Liver (tissue), 9 donors: ENCODE data around the gene GGACT. TPM values are rescaled to one million over a fixed set of nuclear protein-coding genes. Genes with fewer than 3 reads are reported as not detected.

Experiments
- DNase-seq: peaks from one replicate; pipeline ENCODE4 v3.0.0-alpha.2; 2017; ENCODE audit warnings: low spot score
- H3K27ac ChIP-seq, 2 donors: one replicate each; pipeline ENCODE4 v1.7.0; 2013; ENCODE audit warnings: inconsistent platforms in 2 of 2, low read length in 2 of 2, control low read depth in 1 of 2, low read depth in 1 of 2, mild to moderate bottlenecking in 1 of 2
- H3K27me3 ChIP-seq, 4 donors: one replicate each; pipeline versions ENCODE4 v1.6.1 to v1.7.0; 2013; ENCODE audit warnings: low read length in 3 of 4, inconsistent platforms in 1 of 4, mild to moderate bottlenecking in 1 of 4, moderate library complexity in 1 of 4; ENCODE audit not compliant: control insufficient read depth in 4 of 4, insufficient read depth in 4 of 4
- H3K36me3 ChIP-seq, 4 donors: one replicate each; pipeline versions ENCODE4 v1.6.1 to v1.7.0; 2013; ENCODE audit warnings: low read length in 3 of 4, mild to moderate bottlenecking in 3 of 4, low read depth in 1 of 4, moderate library complexity in 1 of 4; ENCODE audit not compliant: control insufficient read depth in 4 of 4, insufficient read depth in 3 of 4
- H3K4me1 ChIP-seq, 4 donors: one replicate each; pipeline versions ENCODE4 v1.6.1 to v1.7.0; 2013; ENCODE audit warnings: low read length in 3 of 4, mild to moderate bottlenecking in 3 of 4, moderate library complexity in 1 of 4; ENCODE audit not compliant: control insufficient read depth in 4 of 4, insufficient read depth in 4 of 4
- H3K4me3 ChIP-seq, 3 donors: one replicate each; pipeline versions ENCODE4 v1.6.1 to v1.7.0; 2013; ENCODE audit warnings: low read length in 3 of 3, control low read depth in 1 of 3, low read depth in 1 of 3, mild to moderate bottlenecking in 1 of 3
- H3K9ac ChIP-seq, 2 donors: one replicate each; pipeline ENCODE4 v1.7.0; 2013; ENCODE audit warnings: low read length in 2 of 2, mild to moderate bottlenecking in 2 of 2, moderate library complexity in 2 of 2, control low read depth in 1 of 2, low read depth in 1 of 2
- H3K9me3 ChIP-seq, 4 donors: one replicate each; pipeline versions ENCODE4 v1.6.1 to v1.7.0; 2013; ENCODE audit warnings: low read length in 3 of 4; ENCODE audit not compliant: control insufficient read depth in 4 of 4
- CTCF ChIP-seq: fragments of 150-350 bp; IDR thresholded peaks from 2 replicates; pipeline ENCODE4 v1.5.1; 2017; ENCODE audit warnings: improper control_type of control experiment, low read depth, low read length; ENCODE audit not compliant: missing input control
- EGR1 ChIP-seq, 2 donors: IDR thresholded peaks; 2 replicates each; pipeline ENCODE4 v1.6.1; 2016 to 2018; ENCODE audit warnings: antibody characterized with exemption in 2 of 2, low read depth in 2 of 2
- FOXA1 ChIP-seq: IDR thresholded peaks from 2 replicates; pipeline ENCODE4 v1.6.1; 2016; ENCODE audit warnings: antibody characterized with exemption
- FOXA2 ChIP-seq: IDR thresholded peaks from 2 replicates; pipeline ENCODE4 v1.6.1; 2016; ENCODE audit warnings: antibody characterized with exemption
- GABPA ChIP-seq, 2 donors: IDR thresholded peaks in 1 of 2; conservative IDR thresholded peaks in 1 of 2; 2 replicates each; pipeline ENCODE4 v1.6.1; 2016; ENCODE audit warnings: antibody characterized with exemption in 2 of 2, mild to moderate bottlenecking in 1 of 2, moderate library complexity in 1 of 2
- HNF4A ChIP-seq, 2 donors: conservative IDR thresholded peaks; 2 replicates each; pipeline ENCODE4 v1.6.1; 2016; ENCODE audit warnings: antibody characterized with exemption in 2 of 2, mild to moderate bottlenecking in 2 of 2
- JUND ChIP-seq, 2 donors: IDR thresholded peaks; 2 replicates each; pipeline ENCODE4 v1.6.1; 2016; ENCODE audit warnings: antibody characterized with exemption in 2 of 2
- NR2F2 ChIP-seq: IDR thresholded peaks from 2 replicates; pipeline ENCODE4 v1.6.1; 2016; ENCODE audit warnings: antibody characterized with exemption
- RAD21 ChIP-seq, 2 donors: IDR thresholded peaks; 2 replicates each; pipeline ENCODE4 v1.6.1; 2016; ENCODE audit warnings: antibody characterized with exemption in 2 of 2, mild to moderate bottlenecking in 2 of 2
- RXRA ChIP-seq, 2 donors: IDR thresholded peaks; 2 replicates each; pipeline ENCODE4 v1.6.1; 2017 to 2018; ENCODE audit warnings: antibody characterized with exemption in 2 of 2, mild to moderate bottlenecking in 1 of 2
- SP1 ChIP-seq: IDR thresholded peaks from 2 replicates; pipeline ENCODE4 v1.6.1; 2018; ENCODE audit warnings: antibody characterized with exemption, mild to moderate bottlenecking
- TAF1 ChIP-seq: conservative IDR thresholded peaks from 2 replicates; pipeline ENCODE4 v1.6.1; 2016; ENCODE audit warnings: antibody characterized with exemption, mild to moderate bottlenecking
- YY1 ChIP-seq: IDR thresholded peaks from 2 replicates; pipeline ENCODE4 v1.6.1; 2016; ENCODE audit warnings: antibody characterized with exemption, mild to moderate bottlenecking
- WGBS: extraction: QIAGEN DNeasy Blood & Tissue Kit; methylation state at CpG from one replicate; pipeline ENCODE4 v1.1.7; 2013; 5-methylcytosine and 5-hydroxymethylcytosine counted together
- polyA plus RNA-seq, 2 donors: library from polyadenylated mRNA; stranded (reverse) in 1 of 2; unstranded in 1 of 2; fragments of 200-250 nt in 1 of 2; fragments of >200 nt in 1 of 2; fragmentation: Nextera tagmentation in 1 of 2; extraction: Ambion mirVana in 1 of 2; gene quantifications; one replicate each; pipeline versions ENCODE4 v1.2.1 to v1.2.3, GENCODE V29; 2013 to 2015
- total RNA-seq, 2 donors: library from RNA; depleted of rRNA; stranded (reverse); fragments of >200 nt; gene quantifications; one replicate each; pipeline ENCODE4 v1.2.3, GENCODE V29; 2014
- TF ChIP-seq, protein P1 (sequence below): IDR thresholded peaks from 2 replicates; pipeline ENCODE4 v1.6.1; 2016; ENCODE audit warnings: antibody characterized with exemption, mild to moderate bottlenecking
- TF ChIP-seq, protein P2 (sequence below): IDR thresholded peaks from 2 replicates; pipeline ENCODE4 v1.6.1; 2016; ENCODE audit warnings: antibody characterized with exemption
- donor health status: healthy.
- donor health status: healthy.
- donor health status: healthy.
- donor health status: healthy.
- donor health status: healthy.

GGACT gene
- total and polyA plus RNA-seq, 4 donors, result 2.5 to 6.3 (median 4.1) TPM

DNA sequence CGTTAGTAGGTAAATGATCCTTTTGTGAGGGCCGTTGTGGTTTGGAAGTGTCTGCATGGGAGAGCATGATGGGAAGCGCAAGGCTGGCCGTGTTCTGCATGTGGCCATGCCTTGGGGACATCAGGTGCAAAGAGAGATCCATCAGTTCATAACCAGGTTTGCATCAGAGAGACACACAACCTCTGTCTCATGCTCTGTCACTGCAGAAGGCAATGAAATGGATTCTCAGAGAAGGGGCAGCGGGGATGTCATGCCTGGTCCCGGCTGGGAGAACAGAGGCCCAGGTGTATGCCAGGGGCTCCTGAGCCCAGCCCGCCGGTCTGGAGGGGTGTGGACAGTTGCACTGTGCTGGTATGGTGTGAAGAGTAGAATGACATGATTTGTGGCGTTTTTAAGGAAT is 60.2 kb downstream of the GGACT start:
- Histone ChIP-seq H3K4me1 (peaks cover 13 to 63% (median 44%) of the 10 kb centered on the region in 4 donors), H3K9me3 (no peaks in the 10 kb centered on the region), H3K27ac (no peak overlapping the region), H3K36me3 (peaks cover 0 to 14% (median 4%) of the 10 kb centered on the region in 4 donors), H3K4me3 (no peak overlapping the region), H3K9ac (no peak overlapping the region), H3K27me3 (no peaks in the 10 kb centered on the region)
- 98% methylated on average over 9 of the region's 9 CpGs for WGBS
- DNase-seq, result no peak
- TF ChIP-seq EGR1 (IDR thresholded peaks at IDR 0.05; ENCODE audit: low read depth in 2 of 2), result no peak
- TF ChIP-seq RXRA (IDR thresholded peaks at IDR 0.05), result no peak
- no peak for TF ChIP-seq CTCF
- TF ChIP-seq, protein P1, sequence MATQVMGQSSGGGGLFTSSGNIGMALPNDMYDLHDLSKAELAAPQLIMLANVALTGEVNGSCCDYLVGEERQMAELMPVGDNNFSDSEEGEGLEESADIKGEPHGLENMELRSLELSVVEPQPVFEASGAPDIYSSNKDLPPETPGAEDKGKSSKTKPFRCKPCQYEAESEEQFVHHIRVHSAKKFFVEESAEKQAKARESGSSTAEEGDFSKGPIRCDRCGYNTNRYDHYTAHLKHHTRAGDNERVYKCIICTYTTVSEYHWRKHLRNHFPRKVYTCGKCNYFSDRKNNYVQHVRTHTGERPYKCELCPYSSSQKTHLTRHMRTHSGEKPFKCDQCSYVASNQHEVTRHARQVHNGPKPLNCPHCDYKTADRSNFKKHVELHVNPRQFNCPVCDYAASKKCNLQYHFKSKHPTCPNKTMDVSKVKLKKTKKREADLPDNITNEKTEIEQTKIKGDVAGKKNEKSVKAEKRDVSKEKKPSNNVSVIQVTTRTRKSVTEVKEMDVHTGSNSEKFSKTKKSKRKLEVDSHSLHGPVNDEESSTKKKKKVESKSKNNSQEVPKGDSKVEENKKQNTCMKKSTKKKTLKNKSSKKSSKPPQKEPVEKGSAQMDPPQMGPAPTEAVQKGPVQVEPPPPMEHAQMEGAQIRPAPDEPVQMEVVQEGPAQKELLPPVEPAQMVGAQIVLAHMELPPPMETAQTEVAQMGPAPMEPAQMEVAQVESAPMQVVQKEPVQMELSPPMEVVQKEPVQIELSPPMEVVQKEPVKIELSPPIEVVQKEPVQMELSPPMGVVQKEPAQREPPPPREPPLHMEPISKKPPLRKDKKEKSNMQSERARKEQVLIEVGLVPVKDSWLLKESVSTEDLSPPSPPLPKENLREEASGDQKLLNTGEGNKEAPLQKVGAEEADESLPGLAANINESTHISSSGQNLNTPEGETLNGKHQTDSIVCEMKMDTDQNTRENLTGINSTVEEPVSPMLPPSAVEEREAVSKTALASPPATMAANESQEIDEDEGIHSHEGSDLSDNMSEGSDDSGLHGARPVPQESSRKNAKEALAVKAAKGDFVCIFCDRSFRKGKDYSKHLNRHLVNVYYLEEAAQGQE, result no peak
- TF ChIP-seq, protein P2, sequence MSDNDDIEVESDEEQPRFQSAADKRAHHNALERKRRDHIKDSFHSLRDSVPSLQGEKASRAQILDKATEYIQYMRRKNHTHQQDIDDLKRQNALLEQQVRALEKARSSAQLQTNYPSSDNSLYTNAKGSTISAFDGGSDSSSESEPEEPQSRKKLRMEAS, result no peak
- no peak for TF ChIP-seq NR2F2
- no peak for TF ChIP-seq TAF1
- TF ChIP-seq GABPA (IDR thresholded peaks at IDR 0.05 in 1 of 2, conservative IDR thresholded peaks at IDR 0.05 in 1 of 2), result no peak
- TF ChIP-seq SP1, result no peak

GRCh38 chr13:100527644-100528043 is 60.9 kb downstream of the GGACT start:
- TF ChIP-seq YY1, result no peak
- no peak overlapping the region for H3K27ac ChIP-seq
- WGBS, result 97% methylated on average over 9 of the region's 9 CpGs
- no peak overlapping the region for H3K9ac ChIP-seq
- peaks cover 9 to 62% (median 45%) of the 10 kb centered on the region in 4 donors for H3K4me1 ChIP-seq
- DNase-seq, result no peak
- no peak overlapping the region for H3K4me3 ChIP-seq
- peaks cover 0 to 14% (median 4%) of the 10 kb centered on the region in 4 donors for H3K36me3 ChIP-seq
- H3K27me3 ChIP-seq, result no peaks in the 10 kb centered on the region
- H3K9me3 ChIP-seq, result no peaks in the 10 kb centered on the region

DNA sequence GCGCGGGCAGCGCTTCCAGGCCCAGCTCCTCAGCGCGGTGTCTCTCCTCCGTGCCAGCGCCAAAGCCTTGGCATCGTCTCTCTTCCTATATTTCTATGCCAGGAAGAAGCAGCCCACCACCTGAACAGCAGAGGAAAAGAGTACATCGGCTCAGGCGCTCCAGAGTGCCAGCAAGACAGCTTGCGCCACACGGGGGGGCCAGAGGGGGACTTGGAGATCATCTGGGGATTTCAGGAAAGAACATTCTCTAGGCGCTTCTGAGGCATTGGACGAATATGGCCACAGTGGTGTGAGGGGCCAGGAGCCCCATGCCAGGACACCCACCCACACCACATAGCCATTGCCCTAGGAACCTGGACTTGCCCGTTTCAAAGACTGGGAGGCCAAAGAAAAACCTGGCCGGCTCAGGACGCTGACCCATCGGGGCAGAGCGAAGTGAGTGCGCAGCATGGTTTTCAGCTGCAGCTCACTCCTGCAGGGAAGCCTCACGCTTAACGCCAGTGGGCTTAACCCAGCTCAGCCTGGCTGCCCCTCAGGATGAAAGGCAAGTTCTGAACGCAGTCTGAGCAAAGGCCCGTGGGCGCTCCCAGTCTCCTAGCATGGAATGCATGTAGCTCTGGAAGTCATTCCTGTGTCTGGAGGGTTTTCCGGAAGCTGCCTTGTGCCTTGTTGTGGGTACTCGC is 62.1 kb downstream of the GGACT start:
- no peak for DNase-seq

More for the DNA sequence above, 62.1 kb downstream of the GGACT start:
- TF ChIP-seq FOXA1 (no peak), GABPA (IDR thresholded peaks at IDR 0.05 in 1 of 2, conservative IDR thresholded peaks at IDR 0.05 in 1 of 2) (no peak), FOXA2 (no peak), HNF4A (conservative IDR thresholded peaks at IDR 0.05) (no peak), CTCF (no peak), TAF1 (no peak), RAD21 (IDR thresholded peaks at IDR 0.05) (no peak), NR2F2 (no peak), JUND (IDR thresholded peaks at IDR 0.05) (no peak), SP1 (no peak)
- TF ChIP-seq, protein P2, result no peak
- H3K9me3 ChIP-seq, result no peaks in the 10 kb centered on the region
- peaks cover 0 to 14% (median 3%) of the 10 kb centered on the region in 4 donors for H3K36me3 ChIP-seq
- 96% methylated on average over 27 of the region's 27 CpGs for WGBS
- H3K9ac ChIP-seq, result no peak overlapping the region
- H3K27ac ChIP-seq, result no peak overlapping the region
- H3K27me3 ChIP-seq, result no peaks in the 10 kb centered on the region
- peaks cover 8 to 65% (median 45%) of the 10 kb centered on the region in 4 donors for H3K4me1 ChIP-seq
- no peak overlapping the region for H3K4me3 ChIP-seq
